Measurements from ENCODE around the gene MRPL52.

DNA sequence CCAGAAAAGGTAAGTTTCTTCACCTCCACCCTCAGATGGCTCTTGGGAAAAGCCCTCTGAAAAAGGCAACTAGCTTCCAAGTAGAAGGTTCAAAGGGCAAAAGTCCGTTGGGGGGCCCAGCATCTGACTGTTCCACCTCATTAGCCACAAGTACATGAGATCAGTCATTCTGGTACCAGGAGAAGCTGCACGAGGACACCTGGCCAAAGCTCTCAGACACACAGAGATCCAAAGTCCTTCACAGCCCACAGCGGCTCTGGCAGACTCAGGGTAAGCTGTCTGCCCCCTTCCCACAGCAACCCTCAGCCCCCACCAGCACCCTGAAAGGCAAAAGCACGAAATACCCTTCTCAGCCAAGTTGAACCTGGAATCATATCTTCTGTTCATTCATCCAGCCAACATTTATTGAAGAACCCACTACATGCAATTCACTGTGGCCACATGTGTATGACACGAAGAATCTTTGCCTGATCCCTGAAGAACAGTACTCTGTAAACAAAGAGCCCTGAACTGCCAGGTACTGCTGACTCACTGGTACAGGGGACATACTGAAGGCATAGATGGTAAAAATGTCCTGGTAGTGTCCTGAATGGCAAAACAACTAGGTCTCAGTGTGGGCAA, 33.5 kb upstream of the MRPL52 start:
- TF ChIP-seq, protein P1, sequence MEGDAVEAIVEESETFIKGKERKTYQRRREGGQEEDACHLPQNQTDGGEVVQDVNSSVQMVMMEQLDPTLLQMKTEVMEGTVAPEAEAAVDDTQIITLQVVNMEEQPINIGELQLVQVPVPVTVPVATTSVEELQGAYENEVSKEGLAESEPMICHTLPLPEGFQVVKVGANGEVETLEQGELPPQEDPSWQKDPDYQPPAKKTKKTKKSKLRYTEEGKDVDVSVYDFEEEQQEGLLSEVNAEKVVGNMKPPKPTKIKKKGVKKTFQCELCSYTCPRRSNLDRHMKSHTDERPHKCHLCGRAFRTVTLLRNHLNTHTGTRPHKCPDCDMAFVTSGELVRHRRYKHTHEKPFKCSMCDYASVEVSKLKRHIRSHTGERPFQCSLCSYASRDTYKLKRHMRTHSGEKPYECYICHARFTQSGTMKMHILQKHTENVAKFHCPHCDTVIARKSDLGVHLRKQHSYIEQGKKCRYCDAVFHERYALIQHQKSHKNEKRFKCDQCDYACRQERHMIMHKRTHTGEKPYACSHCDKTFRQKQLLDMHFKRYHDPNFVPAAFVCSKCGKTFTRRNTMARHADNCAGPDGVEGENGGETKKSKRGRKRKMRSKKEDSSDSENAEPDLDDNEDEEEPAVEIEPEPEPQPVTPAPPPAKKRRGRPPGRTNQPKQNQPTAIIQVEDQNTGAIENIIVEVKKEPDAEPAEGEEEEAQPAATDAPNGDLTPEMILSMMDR (IDR thresholded peaks at IDR 0.05 in 2 of 3, conservative IDR thresholded peaks at IDR 0.05 in 1 of 3; ENCODE audit: control insufficient read depth in 2 of 3, extremely low read depth in 1 of 3, insufficient read depth in 1 of 3, low read depth in 3 of 3, low read length in 3 of 3): no peak
- TF ChIP-seq ZNF217 (IDR thresholded peaks at IDR 0.05): 0 out of 2 replicates have a peak, but pooled peaks have one; percentile 59
- no peak for TF ChIP-seq ASH2L (IDR thresholded peaks at IDR 0.05; ENCODE audit: borderline replicate concordance, low read depth)
- TF ChIP-seq SP1 (IDR thresholded peaks at IDR 0.05; ENCODE audit: low read depth, low read length): peak; percentile 58
- TF ChIP-seq BRCA1 (IDR thresholded peaks at IDR 0.05; ENCODE audit: low read depth, low read length): no peak
- TF ChIP-seq EP300 (IDR thresholded peaks at IDR 0.05; ENCODE audit: borderline replicate concordance in 1 of 2, control insufficient read depth in 1 of 2, low read depth in 2 of 2, low read length in 2 of 2): peak; percentile 70 to 71
- no peak for TF ChIP-seq EZH2 (IDR thresholded peaks at IDR 0.05; ENCODE audit: borderline replicate concordance, control insufficient read depth, low read depth, low read length)
- no peak for TF ChIP-seq FOS (IDR thresholded peaks at IDR 0.05; ENCODE audit: borderline replicate concordance, extremely low read depth, insufficient read length)
- TF ChIP-seq RFX5 (IDR thresholded peaks at IDR 0.05; ENCODE audit: low read depth, low read length): no peak
- no peak for TF ChIP-seq MXI1 (IDR thresholded peaks at IDR 0.05; ENCODE audit: low read depth, low read length)
- peak; percentile 90 for TF ChIP-seq JUNB (IDR thresholded peaks at IDR 0.05)
